Activated CD4-positive, alpha-beta T cell treated with anti-CD3 and anti-CD28 coated beads, Interleukin-2, Interleukin-6, amounts not matched to agents 100 ng/mL and 50 ng/mL, durations not matched to agents 16 hours and 8 hours (primary cell): Measurements from ENCODE around the gene RMC1.
"Not testable (repeated sequence)": the region's sequence is repeated elsewhere in the genome, so short reads cannot be mapped to it uniquely, and the experiment has no call there.

ENCODE experiments used
- DNase-seq: peaks from one replicate; pipeline ENCODE4 v3.0.0-alpha.2; 2020

Gene RMC1

GRCh38 chr18:23567671-23568070, 64.4 kb downstream of the RMC1 start:
- DNase-seq: no peak

DNA sequence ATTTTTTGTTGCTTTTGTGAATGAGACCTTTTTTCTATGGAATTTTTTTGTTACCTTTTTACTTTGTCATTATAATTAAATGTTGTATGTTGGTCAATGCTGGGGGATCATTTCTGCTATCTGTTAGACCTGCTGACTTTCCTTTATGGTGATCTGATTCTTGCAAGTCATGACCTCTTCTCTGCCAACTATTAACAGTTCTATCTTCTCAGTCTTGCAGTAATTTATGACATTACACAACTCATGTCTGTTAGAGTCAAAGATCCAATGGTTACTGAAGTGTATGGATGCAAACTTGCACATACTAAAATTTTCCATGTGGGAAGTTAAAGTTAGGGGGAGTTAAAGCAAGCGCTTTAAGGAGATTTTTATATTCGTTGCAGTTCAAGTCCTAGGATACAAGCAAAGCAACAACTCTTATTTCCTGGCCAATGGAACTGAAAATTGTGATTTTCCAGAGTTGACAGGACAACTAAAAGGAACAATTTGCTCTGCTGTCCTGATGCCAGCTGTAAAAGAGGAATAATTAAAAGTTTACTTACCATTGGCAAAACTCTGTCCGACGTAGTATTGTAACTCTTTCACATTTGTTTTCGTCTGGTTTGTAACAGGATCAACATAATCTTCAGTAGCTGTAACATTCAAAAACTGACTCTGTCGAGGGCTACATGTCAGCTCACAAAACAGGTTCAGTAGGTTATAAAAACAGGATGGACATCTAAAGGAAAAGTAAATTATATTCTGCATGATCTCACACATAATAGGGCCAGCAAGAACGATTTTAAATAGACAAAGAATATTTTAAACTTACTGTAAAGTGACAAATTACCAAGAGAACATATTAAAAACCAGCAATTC, 65.2 kb downstream of the RMC1 start:
- no peak for DNase-seq

- DNase-seq: no peak
Observed at GRCh38 chr18:23569299-23570063, 66.2 kb downstream of the RMC1 start.

GRCh38 chr18:23570912-23571504, 67.7 kb downstream of the RMC1 start:
- DNase-seq: no peak

DNA sequence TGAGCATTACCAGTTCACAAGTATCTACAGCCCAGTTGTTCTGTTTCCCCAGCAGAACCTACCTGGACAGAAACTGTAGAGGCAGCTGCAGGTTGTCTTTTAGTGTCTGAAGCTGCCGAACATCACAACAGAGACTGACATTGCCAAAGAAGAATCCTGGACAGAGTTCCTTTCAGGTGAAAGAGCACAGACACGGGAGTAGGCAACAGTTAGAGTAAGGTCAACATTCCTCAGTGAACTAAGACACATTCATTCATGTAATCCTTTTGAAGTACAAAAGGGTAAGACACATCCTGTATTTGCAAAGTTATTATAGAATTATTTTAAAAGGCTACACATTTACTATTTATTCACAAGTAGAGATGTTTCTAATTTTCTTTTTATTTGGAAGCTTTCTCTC, 68.7 kb downstream of the RMC1 start:
- DNase-seq: no peak

DNA sequence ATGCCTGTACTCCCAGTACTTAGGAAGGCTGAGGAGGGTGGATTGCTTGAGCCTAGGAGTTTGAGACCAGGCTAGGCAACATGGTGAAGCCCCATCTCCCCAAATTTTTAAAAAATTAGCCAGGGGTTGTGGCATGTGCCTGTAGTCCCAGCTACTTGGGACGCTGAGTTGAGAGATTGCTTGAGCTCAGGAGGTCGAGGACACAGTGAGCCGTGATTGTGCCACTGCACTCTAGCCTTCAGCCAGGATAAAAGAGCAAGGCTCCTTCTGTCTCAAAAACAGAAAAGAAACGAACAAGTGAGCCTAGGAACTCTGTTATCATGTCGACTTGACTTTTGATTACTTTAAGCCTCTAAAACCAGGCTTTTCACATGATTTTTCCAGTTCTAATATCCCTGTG, 69.3 kb downstream of the RMC1 start:
- no peak for DNase-seq

DNA sequence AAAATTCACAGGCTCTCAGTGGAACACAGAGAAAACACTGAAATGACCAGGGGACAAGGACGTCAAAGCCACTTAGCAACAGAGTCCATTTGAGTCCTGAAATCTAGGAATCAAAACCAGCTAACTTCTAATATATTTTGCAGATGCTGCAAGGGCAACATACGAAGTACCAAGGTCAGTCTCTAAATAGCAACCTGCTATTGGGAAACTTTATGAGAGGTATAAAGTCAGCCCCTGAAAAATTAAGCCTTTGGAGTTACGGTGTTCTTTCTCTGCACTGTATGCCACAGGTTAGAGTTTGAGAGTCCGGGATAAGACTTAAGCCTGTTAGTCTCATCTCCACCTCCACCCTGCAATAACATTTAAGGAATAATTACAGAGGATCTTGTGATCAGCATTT, 69.7 kb downstream of the RMC1 start:
- no peak for DNase-seq

DNA sequence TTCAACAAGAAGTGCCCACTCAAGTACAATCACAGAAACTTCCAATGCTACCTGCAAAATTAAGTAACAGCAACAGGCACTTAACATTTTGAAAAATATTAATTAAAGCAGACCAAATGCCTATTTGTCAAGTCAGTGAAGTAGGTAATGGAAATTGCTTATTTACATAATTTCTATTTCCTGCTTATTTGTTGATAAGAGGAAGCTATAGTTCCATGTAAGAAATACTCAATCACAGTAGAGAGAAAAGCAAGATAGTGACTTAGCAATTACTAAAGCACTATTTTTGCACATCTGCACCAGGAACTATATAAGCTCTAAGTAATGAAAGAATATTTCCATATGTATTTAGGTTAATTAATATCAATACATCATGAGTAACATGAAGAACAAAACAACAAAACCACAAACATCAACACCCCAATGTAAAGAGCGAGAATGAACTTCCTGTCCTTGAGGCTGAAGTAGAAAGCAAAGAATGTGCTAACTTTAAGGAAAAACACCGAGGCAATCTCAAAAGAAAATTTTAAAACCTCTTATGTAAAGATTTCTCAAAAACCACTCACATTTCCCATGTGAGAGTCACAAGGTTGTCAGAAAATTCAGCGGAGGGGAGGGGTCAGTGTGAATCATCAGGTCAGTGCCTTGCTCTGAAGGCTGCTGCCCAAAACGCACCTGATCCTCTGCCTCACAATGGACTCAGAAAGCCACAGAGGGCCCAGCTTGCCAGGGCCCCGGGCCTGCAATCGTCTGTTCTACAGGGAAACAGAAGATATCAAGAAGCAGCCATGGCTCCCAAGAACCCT, 70.5 kb downstream of the RMC1 start:
- DNase-seq: peak; percentile 63

DNA sequence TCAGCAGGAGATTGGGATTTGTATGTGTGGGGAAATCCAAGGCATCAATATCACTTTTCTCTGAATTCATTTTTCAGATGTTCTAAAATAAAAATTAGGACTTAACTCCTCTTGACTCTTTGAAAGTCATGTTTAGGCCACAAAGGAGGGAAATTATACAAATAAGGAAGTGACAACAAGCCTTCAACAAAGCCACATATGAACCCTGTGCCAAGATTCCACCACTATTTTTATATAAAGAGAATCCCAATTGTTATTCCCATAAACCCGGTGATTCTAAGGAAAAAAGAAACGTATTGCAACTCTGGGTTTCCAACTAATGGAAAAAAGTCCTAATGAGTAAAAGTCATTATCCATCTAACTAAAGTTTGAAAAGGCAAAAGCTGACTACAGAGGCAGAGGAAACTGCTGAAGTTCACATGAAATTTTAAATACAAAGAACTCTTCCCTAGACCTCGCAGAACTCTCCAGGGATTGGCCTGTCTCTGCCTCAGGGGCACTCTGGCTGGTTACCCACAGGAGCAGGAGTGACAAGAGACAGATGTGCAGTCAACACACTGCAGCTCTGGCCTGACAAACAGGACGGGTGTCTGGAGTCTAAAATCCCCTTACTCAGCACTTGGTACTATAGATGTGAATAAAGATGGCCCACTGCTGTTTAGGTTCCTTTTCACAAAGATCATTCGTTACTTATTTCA, 71.4 kb downstream of the RMC1 start:
- no peak for DNase-seq

- no peak for DNase-seq
Observed at GRCh38 chr18:23575309-23575651, 72.0 kb downstream of the RMC1 start.

- DNase-seq: not testable (repeated sequence)
Observed at GRCh38 chr18:23577521-23577920, 74.2 kb downstream of the RMC1 start.

- no peak for DNase-seq
Observed at GRCh38 chr18:23578067-23578701, 74.9 kb downstream of the RMC1 start.

DNA sequence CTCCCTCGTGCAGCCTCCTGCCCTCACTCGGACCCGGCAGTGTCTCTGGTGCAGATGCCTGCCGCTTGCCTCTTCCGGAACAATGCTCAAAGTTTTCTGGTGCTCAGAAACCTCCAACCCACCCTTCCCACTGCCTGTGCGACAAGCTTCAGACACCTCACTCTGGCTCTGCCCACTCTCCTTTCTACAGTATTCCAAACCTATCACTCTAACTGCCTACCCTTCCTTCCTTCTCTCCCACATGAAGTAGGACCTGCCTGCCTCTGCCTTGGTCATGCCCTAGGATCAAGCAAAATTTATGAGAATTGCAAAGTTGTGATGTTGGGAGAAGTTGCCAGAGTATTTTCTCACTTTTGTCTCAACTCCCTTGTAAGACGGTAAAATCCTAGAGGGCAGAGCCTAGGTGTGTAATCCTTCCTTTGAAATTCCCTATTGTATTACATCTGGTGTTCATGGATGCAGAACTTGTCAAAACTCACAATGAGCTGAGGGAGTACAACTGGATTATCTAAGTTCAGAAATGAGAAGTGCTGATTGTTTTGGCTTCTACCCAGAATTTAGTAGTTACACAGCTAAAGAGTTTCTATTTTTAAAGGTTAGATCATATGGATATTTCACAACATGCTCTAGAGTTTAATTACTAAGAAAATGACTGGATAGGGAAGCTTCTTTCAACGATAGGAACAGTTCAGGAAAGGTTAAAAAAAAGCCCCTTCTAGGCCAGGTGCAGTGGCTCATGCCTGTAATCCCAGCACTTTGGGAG, 75.8 kb downstream of the RMC1 start:
- DNase-seq: no peak

- DNase-seq: no peak
Observed at GRCh38 chr18:23580677-23581367, 77.5 kb downstream of the RMC1 start.
